HG03159 (cell line): ENCODE data around the gene ATF7.

Experiments
- ATAC-seq: cut with Tn5 transposase; IDR thresholded peaks from one replicate; pipeline ENCODE4 v1.9.1; 2021; ENCODE audit warnings: mild to moderate bottlenecking, moderate library complexity; ENCODE audit not compliant: unreplicated experiment

Gene ATF7

GRCh38 chr12:53532524-53533445, 93.4 kb downstream of the ATF7 start:
- ATAC-seq = no peak

- no peak for ATAC-seq
These were observed 94.2 kb downstream of the ATF7 start for GRCh38 chr12:53532021-53532420.

GRCh38 chr12:53530920-53531319, 95.3 kb downstream of the ATF7 start:
- no peak for ATAC-seq

GRCh38 chr12:53530061-53530460, 96.1 kb downstream of the ATF7 start:
- ATAC-seq = no peak

GRCh38 chr12:53524476-53524875, 101.7 kb downstream of the ATF7 start:
- no peak for ATAC-seq

- ATAC-seq = no peak
These were observed 103.1 kb downstream of the ATF7 start for GRCh38 chr12:53523131-53523530.

GRCh38 chr12:53518381-53518780, 107.8 kb downstream of the ATF7 start:
- no peak for ATAC-seq

GRCh38 chr12:53516758-53517455, 109.3 kb downstream of the ATF7 start:
- ATAC-seq = no peak

GRCh38 chr12:53515291-53515680, 110.9 kb downstream of the ATF7 start:
- no peak for ATAC-seq

GRCh38 chr12:53514628-53515290, 111.4 kb downstream of the ATF7 start:
- no peak for ATAC-seq

- ATAC-seq = no peak
These were observed 112.3 kb downstream of the ATF7 start for GRCh38 chr12:53513712-53514410.

- no peak for ATAC-seq
These were observed 115.9 kb downstream of the ATF7 start for GRCh38 chr12:53510181-53510812.

- peak; percentile 83 for ATAC-seq
These were observed 117.5 kb downstream of the ATF7 start for GRCh38 chr12:53508534-53509170.

- ATAC-seq = no peak
These were observed 118.6 kb downstream of the ATF7 start for GRCh38 chr12:53507603-53507885.

GRCh38 chr12:53506881-53507602, 119.1 kb downstream of the ATF7 start, which contains the start of gene NPFF:
TSS of gene NPFF (minus strand) at chr12:53507484. CDS start at chr12:53507474, 10 bp downstream.
- no peak for ATAC-seq

- ATAC-seq = no peak
These were observed 119.8 kb downstream of the ATF7 start for GRCh38 chr12:53506450-53506785.

- ATAC-seq = no peak
These were observed 120.4 kb downstream of the ATF7 start for GRCh38 chr12:53505555-53506449.

- ATAC-seq = no peak
These were observed 121.1 kb downstream of the ATF7 start for GRCh38 chr12:53505086-53505485.
